SKM-1 treated with dmso at 0.1 percent for 144 hours (cell line): Measurements from ENCODE around the gene ATAD3C.
"Not testable (repeated sequence)": the region's sequence is repeated elsewhere in the genome, so short reads cannot be mapped to it uniquely, and the experiment has no call there.

Experiments
- DNase-seq: peaks from one replicate; lab custom pipeline; 2025; ENCODE audit not compliant: unreplicated experiment; lab: John Stamatoyannopoulos, UW

ATAD3C gene

GRCh38 chr1:1418464-1419362 lies 30.8 kb upstream of the ATAD3C start:
- DNase-seq = no peak

- DNase-seq = no peak
Measured at GRCh38 chr1:1419363-1419812, 30.1 kb upstream of the ATAD3C start.

GRCh38 chr1:1419813-1420653 lies 29.5 kb upstream of the ATAD3C start:
- DNase-seq = no peak

- DNase-seq = no peak
Measured at GRCh38 chr1:1420654-1421141, 28.8 kb upstream of the ATAD3C start.

DNA sequence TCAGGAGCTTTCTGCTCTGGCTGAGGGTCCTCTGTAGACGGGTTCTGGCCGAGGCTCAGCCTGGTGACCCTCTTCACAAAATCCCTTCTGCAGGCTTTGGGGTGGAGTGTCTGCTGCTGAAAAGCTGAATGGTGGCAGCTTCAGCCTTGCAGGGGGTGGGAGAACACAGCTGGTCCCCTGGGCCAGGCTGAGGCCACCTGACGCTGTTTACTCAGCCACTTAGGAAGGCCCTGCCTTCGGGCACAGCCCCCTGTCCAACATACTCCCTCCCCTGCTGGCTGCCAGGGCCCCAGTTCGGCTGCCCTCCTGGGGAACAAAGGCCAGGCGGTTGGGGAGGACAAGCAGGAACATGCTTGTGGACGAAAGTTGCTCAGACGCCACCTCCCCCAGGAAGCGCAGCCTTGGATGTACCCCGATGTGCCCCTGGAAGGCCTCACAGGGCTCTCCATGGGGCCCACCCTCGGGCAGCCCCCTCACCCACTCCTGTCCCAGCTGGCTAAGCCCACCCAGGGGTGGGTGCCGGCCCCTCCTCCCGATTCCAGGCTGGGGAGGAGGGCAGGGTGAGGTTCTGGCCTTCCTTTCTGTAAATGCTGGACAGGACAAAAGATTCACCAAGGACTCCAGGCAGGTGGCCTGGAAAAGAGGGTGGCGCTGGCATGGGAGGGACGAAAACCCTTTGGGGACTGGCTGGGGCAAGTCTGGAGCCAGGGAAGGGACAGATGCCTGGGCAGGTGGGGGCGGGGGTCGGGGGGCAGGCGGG lies 28.2 kb upstream of the ATAD3C start, which contains the start of gene ANKRD65:
Gene ANKRD65, minus strand, starts transcription at position 130 of the 760 bp plus-strand sequence. CDS start 271 bp downstream, outside the sequence.
- DNase-seq = no peak

GRCh38 chr1:1421907-1422464 lies 27.5 kb upstream of the ATAD3C start:
- DNase-seq = no peak

GRCh38 chr1:1422465-1423244 lies 26.8 kb upstream of the ATAD3C start:
- DNase-seq = no peak

- no peak for DNase-seq
Measured at GRCh38 chr1:1423245-1423597, 26.3 kb upstream of the ATAD3C start.

DNA sequence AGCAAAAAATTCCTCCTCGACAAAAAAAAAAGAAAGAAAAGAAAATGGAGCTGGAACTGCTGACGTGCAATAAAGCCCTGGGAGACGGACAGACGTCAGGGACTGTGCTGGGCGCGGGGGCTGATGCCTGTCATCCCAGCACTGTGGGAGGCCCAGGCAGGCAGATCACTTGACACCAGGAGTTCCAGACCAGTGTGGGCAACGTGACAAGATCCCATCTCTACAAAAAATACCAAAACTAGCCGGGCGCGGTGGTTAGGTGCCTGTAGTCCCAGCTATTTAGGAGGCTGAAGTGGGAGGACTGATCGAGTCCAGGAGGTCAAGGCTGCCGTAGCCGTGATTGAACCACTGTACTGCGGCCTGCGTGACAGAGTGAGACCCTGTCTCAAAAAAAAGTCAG lies 24.8 kb upstream of the ATAD3C start:
- no peak for DNase-seq

- DNase-seq = no peak
Measured at GRCh38 chr1:1425426-1425752, 24.1 kb upstream of the ATAD3C start.

DNA sequence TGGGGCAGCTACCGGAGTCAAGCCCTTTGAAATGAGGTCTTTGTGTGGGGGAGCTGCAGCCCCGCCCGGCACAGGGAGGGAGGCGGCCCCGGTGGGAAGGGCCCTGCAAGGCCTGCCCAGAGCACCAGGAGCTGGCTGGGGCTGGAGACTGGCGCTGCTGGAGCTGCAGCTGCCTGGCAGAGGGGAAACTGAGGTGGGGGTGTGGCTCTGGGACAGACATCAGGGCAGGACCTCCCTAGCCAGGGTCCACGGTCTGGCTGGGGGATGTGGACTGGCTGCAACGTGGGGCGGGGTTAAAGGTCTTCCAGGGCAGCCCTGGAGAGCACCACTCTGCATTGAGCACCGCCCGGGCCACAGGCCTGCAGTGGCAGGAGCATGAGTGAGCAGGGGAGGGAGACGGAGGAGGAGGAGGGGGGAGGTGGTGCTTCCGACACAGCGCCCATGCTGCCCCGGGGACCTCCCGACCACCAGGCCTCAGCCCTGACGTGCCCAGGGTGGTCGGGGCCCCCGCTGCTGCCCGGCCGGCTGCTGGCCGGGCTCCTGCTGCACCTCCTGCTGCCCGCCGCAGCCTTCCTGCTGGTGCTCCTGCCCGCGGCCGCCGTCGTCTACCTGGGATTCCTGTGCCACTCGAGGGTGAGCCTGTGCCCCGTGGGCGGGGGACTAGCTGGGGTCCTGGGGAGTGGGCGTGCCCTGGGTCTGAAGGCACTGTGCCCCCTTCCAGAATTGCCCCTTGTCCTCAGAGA lies 23.6 kb upstream of the ATAD3C start:
- no peak for DNase-seq

- no peak for DNase-seq
Measured at GRCh38 chr1:1426496-1427105, 22.9 kb upstream of the ATAD3C start.

GRCh38 chr1:1427106-1427819 lies 22.2 kb upstream of the ATAD3C start:
- DNase-seq = no peak

- DNase-seq = no peak
Measured at GRCh38 chr1:1427820-1428148, 21.7 kb upstream of the ATAD3C start.

GRCh38 chr1:1428174-1428573 lies 21.3 kb upstream of the ATAD3C start:
- no peak for DNase-seq

DNA sequence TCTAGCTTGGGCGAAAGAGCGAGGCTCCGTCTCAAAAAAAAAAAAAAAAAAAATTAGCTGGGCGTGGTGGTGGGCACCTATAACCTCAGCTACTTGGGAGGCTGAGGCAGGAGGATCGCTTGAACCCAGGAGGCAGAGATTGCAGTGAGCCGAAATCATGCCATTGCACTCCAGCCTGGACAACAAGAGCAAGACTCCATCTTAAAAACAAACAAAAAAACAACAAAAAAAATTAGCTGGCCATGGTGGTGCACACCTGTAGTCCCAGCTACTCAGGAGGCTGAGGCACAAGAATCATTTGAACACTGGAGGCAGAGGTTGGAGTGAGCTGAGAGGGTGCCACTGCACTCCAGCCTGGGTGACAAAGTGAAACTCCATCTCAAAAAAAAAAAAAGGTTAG lies 20.5 kb upstream of the ATAD3C start:
- DNase-seq = not testable (repeated sequence)

GRCh38 chr1:1429671-1430073 lies 19.8 kb upstream of the ATAD3C start:
- no peak for DNase-seq
